Mesangial cell (primary cell): ENCODE data around the gene GOT1. TPM values are rescaled to one million over a fixed set of nuclear protein-coding genes. Genes with fewer than 3 reads are reported as not detected.

Experiments used
- total RNA-seq: library from RNA; depleted of rRNA; stranded (reverse); fragments of >200 nt; gene quantifications from 2 replicates; pipeline ENCODE4 v1.2.3, GENCODE V29; 2015

Gene GOT1
- total RNA-seq = 25.1 and 40.1 TPM in 2 replicates

GRCh38 chr10:99430451-99431189 is at the start of gene GOT1:
TSS of gene GOT1 (minus strand) at chr10:99430624. CDS start at chr10:99430565, 59 bp downstream.

Other genes with a start within 250 kb of the GOT1 start
- not detected in 2 replicates for gene HPSE2, start 194.8 kb downstream of the GOT1 start, total RNA-seq
- 0.16 and 0.63 TPM in 2 replicates for gene CNNM1, start 101.3 kb downstream of the GOT1 start, total RNA-seq
- gene NKX2-3, start 102.3 kb upstream of the GOT1 start, total RNA-seq = not detected in 2 replicates
- gene SLC25A28, start 189.8 kb upstream of the GOT1 start, total RNA-seq = 14.5 and 15.3 TPM in 2 replicates
- 26.0 and 28.0 TPM in 2 replicates for gene ENTPD7, start 228.9 kb upstream of the GOT1 start, total RNA-seq